Activated CD4-positive, alpha-beta T cell treated with anti-CD3 and anti-CD28 coated beads, Interleukin-2, Interleukin-4, amounts not matched to agents 100 ng/mL and 50 ng/mL, durations not matched to agents 16 hours and 8 hours (primary cell): Measurements from ENCODE around the gene NUDT6.
"Not testable (repeated sequence)": the region's sequence is repeated elsewhere in the genome, so short reads cannot be mapped to it uniquely, and the experiment has no call there.

Source experiments
- DNase-seq: peaks from one replicate; pipeline ENCODE4 v3.0.0-alpha.2; 2020; ENCODE audit warnings: low spot score

Gene NUDT6

GRCh38 chr4:122921971-122922876, at the start of gene NUDT6:
Gene NUDT6, minus strand, starts transcription at chr4:122922597. Its CDS starts 25 bp downstream, at chr4:122922572.
- peak; percentile 60 for DNase-seq

- no peak for DNase-seq
Observed at GRCh38 chr4:122968227-122968812, 45.9 kb upstream of the NUDT6 start.

- no peak for DNase-seq
Observed at GRCh38 chr4:122967231-122967630, 44.8 kb upstream of the NUDT6 start.

DNA sequence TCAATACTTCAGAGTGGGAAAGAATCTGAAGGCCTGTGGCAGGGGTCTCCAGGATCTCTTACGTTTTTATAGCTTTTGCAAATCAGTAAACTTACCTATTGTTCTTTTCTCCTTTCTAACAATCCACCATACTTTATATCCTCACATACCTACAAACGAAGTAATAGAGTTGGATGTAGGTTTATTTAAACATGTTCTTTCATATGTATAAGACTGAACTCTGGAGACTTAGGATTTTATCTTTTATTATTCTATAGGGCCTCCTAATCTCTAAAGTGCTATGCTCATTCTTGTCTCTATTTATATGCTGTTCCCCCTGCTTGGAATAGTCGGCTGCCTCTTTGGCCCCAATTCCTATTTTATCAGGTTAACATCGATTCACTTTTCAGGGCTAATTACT, 43.8 kb upstream of the NUDT6 start:
- no peak for DNase-seq

DNA sequence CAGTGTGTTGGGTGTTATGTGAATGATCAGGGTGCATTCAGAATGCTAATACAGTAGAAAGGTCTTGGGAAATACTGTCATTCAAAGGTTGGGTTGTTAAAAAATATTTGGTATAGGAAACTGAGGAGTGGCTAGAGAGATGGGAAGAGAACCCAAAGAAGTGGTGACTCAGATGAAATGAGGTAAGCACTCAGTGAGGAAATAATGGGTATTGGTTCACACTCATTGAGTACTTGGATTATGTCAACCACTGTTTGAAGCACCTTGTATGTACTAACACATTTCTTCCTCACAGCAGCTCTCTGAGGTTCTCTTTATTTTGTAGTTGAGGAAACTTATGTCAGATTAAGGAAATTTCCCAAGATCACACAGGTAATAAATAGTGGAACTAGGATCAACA, 40.8 kb upstream of the NUDT6 start:
- peak; percentile 13 for DNase-seq

- no peak for DNase-seq
Observed at GRCh38 chr4:122960611-122961000, 38.2 kb upstream of the NUDT6 start.

GRCh38 chr4:122959981-122960610, 37.7 kb upstream of the NUDT6 start:
- DNase-seq, result no peak

GRCh38 chr4:122959441-122959840, 37.0 kb upstream of the NUDT6 start:
- DNase-seq, result no peak

GRCh38 chr4:122958505-122958904, 36.1 kb upstream of the NUDT6 start:
- no peak for DNase-seq

- DNase-seq, result no peak
Observed at GRCh38 chr4:122953924-122954323, 31.5 kb upstream of the NUDT6 start.

DNA sequence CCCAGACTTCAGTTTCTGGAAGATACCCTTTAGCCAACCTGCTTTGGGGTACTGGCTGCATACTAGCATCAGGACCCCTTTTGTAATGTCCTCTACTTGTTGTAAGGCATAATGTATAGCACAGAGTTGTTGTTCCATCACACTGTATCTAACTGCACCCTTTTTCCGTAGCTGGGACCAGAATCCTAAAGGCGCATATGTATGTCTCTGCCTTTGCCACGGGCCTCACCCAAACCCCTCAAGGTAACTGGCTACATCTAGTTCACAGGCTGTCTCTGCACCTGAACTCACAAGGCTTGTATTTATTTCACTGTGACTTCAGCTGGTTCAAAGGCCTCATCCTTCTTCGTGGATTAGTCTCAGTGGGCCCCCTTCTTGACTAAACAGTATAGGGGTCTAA, 29.6 kb upstream of the NUDT6 start:
- DNase-seq, result no peak

GRCh38 chr4:122948671-122949070, 26.3 kb upstream of the NUDT6 start:
- DNase-seq, result no peak

GRCh38 chr4:122946142-122946541, 23.7 kb upstream of the NUDT6 start:
- no peak for DNase-seq

DNA sequence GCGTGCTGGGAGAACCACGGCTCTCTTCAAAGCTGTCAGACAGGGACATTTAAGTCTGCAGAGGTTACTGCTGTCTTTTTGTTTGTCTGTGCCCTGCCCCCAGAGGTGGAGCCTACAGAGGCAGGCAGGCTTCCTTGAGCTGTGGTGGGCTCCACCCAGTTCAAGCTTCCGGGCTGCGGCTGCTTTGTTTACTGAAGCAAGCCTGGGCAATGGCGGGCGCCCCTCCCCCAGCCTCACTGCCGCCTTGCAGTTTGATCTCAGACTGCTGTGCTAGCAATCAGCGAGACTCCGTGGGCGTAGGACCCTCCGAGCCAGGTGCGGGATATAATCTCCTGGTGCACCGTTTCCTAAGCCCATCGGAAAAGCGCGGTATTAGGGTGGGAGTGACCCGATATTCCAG, 22.7 kb upstream of the NUDT6 start:
- DNase-seq, result not testable (repeated sequence)

- DNase-seq, result no peak
Observed at GRCh38 chr4:122932763-122933162, 10.4 kb upstream of the NUDT6 start.

DNA sequence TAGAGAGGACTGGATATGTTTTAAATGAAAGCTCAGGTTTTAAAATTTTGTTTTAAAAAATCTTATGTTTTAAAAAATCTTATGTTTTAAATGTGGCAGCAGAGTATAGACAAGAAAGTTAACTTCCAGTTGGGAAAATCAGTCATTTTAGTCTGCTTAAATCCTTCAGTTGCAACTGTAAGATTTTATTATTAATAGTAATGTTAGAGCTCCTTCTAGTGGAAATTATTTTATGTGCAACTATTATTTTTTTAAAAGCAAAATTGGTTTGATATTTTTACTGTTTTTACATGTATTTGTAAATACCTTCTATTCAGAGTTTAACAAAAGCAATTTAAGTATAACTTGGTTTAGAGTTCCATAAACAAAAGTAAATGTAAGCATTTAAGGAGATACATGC, 8.5 kb upstream of the NUDT6 start:
- no peak for DNase-seq

DNA sequence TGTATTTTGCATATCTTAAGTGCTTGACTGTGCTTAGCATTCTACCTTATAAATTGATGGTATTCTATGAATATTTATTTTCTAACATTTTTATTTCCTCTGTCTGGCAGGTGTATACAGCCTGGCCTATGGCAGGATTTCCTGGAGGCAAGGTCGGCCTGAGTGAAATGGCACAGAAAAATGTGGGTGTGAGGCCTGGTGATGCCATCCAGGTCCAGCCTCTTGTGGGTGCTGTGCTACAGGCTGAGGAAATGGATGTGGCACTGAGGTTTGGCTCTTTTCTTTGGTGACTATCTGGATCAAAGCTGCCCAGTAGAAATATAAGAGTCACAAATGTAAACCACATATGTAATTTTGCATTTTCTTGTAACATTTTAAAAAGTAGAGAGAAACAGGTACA, 6.5 kb upstream of the NUDT6 start:
- no peak for DNase-seq

DNA sequence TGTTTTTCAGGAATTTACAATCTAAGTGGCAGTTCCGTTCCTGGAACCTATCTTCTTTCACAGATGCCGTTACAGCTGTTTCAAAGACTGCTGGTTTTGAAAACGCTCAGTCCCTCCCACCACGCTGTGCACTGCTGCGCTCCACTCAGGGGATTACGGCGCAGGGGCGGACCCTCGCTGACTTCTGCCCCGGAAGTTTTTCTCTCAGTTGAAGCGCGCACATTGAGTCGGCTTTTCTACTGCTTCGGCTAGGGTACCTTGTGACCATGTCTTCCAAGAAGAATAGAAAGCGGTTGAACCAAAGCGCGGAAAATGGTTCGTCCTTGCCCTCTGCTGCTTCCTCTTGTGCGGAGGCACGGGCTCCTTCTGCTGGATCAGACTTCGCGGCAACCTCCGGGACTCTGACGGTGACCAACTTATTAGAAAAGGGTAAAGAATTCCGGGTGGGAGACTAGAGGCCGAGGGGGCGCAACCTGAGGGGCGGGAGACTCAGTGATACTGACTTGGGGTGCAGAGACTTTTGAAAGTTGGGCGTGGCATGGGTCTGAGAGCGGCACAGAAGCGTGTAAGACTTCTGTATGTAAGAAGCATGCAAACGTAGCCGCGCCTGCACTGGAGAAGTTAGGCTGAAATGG, 597 bp upstream of the NUDT6 start:
- peak; percentile 94 for DNase-seq

DNA sequence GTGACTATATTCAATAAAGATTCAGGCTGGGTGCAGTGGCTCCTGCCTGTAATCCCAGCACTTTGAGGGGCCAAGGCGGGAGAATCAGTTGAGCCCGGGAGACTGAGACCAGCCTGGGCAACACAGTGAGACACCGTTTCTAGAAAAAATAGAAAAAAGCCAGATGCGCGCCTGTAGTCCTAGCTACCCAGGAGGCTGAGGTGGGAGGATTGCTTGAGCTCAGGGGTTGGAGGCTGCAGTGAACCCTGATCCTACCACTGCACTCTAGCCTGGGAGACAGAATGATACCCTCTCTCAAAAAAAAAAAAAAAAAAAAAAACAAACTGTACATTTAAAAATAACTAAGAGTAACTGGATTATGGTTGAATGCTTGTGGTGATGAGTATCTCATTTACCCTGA, 1.1 kb downstream of the NUDT6 start:
- DNase-seq, result no peak

GRCh38 chr4:122920473-122920872, 1.9 kb downstream of the NUDT6 start:
- DNase-seq, result no peak

- no peak for DNase-seq
Observed at GRCh38 chr4:122917731-122918130, 4.7 kb downstream of the NUDT6 start.

DNA sequence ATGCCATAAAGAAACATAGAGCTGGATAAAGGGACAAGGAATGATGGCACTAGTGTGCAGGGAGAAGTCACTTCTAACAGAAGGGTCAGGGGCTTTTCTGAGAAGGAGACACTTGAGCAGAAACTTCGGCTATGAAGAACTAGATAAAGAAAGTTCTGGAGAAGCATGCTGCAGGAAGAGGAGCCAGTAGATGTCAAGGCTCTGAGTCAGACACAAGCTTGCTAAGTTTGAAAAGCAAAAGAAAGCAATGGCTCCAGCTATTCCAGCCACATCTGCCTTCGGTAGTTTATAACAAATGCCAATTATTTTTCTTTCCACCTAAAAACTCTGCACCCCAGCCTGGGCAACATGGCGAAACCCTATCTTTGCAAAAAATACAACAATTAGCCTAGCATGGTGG, 7.5 kb downstream of the NUDT6 start:
- DNase-seq, result no peak
